ENCODE data around the gene KBTBD4. TPM values are rescaled to one million over a fixed set of nuclear protein-coding genes. Genes with fewer than 3 reads are reported as not detected.
"Not testable (repeated sequence)": the region's sequence is repeated elsewhere in the genome, so short reads cannot be mapped to it uniquely, and the experiment has no call there.

The KBTBD4 gene
- total RNA-seq, 1 donor from 2014 or later, result 20.4 TPM

- ATAC-seq (ENCODE audit: low read depth) (no peak), DNase-seq (no peak)
- H3K4me1 Mint-ChIP-seq, result peaks cover 15% of the 10 kb centered on the region
- no peak for TF ChIP-seq CTCF (IDR thresholded peaks at IDR 0.05)
- no peak overlapping the region for H3K4me3 Mint-ChIP-seq
- peaks cover 45% of the 10 kb centered on the region for H3K36me3 Mint-ChIP-seq (ENCODE audit: low read depth)
- H3K9me3 Mint-ChIP-seq, result no peaks in the 10 kb centered on the region
- no peaks in the 10 kb centered on the region for H3K27me3 Mint-ChIP-seq
- CTCF ChIA-PET, result no interaction called here
- POLR2A ChIA-PET, result interaction anchor here (0.7 to 1.1 kb wide), 2 partner anchors 9 kb away, joined by 4 read pairs; partner anchors contain the start of genes KBTBD4 and NDUFS3
- intact Hi-C loops (cut with micrococcal nuclease), result no loop called here
- no peak overlapping the region for H3K27ac Mint-ChIP-seq
Observed at GRCh38 chr11:47569646-47570045, 9.1 kb downstream of the KBTBD4 start.

GRCh38 chr11:47566149-47566698 is 12.5 kb downstream of the KBTBD4 start:
- POLR2A ChIA-PET, result interaction anchor here (0.6 to 3.9 kb wide), 12 partner anchors 11 to 1648 kb away, joined by 3 to 56 read pairs (median 7); partner anchors contain the start of genes ACP2, AGBL2, CELF1 and KBTBD4
- peaks cover 13% of the 10 kb centered on the region for H3K36me3 Mint-ChIP-seq (ENCODE audit: low read depth)
- intact Hi-C loops (cut with micrococcal nuclease), result no loop called here
- H3K4me3 Mint-ChIP-seq, result peak overlapping the region; percentile 84
- H3K4me1 Mint-ChIP-seq, result peaks cover 18% of the 10 kb centered on the region
- no peaks in the 10 kb centered on the region for H3K27me3 Mint-ChIP-seq
- CTCF ChIA-PET, result no interaction called here
- no peak for DNase-seq
- H3K9me3 Mint-ChIP-seq, result no peaks in the 10 kb centered on the region
- no peak for ATAC-seq (ENCODE audit: low read depth)
- H3K27ac Mint-ChIP-seq, result peak overlapping the region; percentile 54
- no peak for TF ChIP-seq CTCF (IDR thresholded peaks at IDR 0.05)

- peak within 1 kb of the TSS; percentile 84 for H3K4me3 Mint-ChIP-seq
- POLR2A ChIA-PET, result interaction anchor here (0.6 to 3.9 kb wide), 7 partner anchors 11 to 317 kb away, joined by 3 to 56 read pairs (median 5); partner anchors contain the start of genes ACP2, AGBL2, CELF1 and KBTBD4
- no peak for TF ChIP-seq CTCF (IDR thresholded peaks at IDR 0.05)
- peaks cover 18% of the 10 kb centered on the region for H3K4me1 Mint-ChIP-seq
- H3K36me3 Mint-ChIP-seq (ENCODE audit: low read depth), result peaks cover 7% of the 10 kb centered on the region
- H3K27ac Mint-ChIP-seq, result peak within 1 kb of the TSS; percentile 54
- H3K9me3 Mint-ChIP-seq, result no peaks in the 10 kb centered on the region
- ATAC-seq (ENCODE audit: low read depth) (peak; percentile 95), DNase-seq (peak; percentile 66)
- CTCF ChIA-PET, result interaction anchor here (0.8 kb wide), 1 partner anchor 12 kb away, joined by 4 read pairs; no protein-coding TSS in a partner anchor
- no peaks in the 10 kb centered on the region for H3K27me3 Mint-ChIP-seq
- intact Hi-C loops (cut with micrococcal nuclease), result loop anchor here (1.0 kb wide), 2 partner anchors 12 to 14 kb away; partner anchors contain the start of genes CELF1 and NDUFS3
Observed at GRCh38 chr11:47565340-47566148, 13.2 kb downstream of the KBTBD4 start, which contains the start of gene PTPMT1. PTPMT1 (plus strand) TSS chr11:47565599; CDS start chr11:47565623, 24 bp downstream.

GRCh38 chr11:47564933-47565339 is 13.8 kb downstream of the KBTBD4 start:
- intact Hi-C loops (cut with micrococcal nuclease), result loop anchor here (1.0 kb wide), 2 partner anchors 12 to 14 kb away; partner anchors contain the start of genes CELF1 and NDUFS3
- no peak for TF ChIP-seq CTCF (IDR thresholded peaks at IDR 0.05)
- ChIA-PET POLR2A (interaction anchor here (0.5 to 3.9 kb wide), 5 partner anchors 10 to 193 kb away, joined by 3 to 56 read pairs (median 6); partner anchors contain the start of genes AGBL2, CELF1, KBTBD4 and NDUFS3), CTCF (interaction anchor here (0.8 kb wide), 1 partner anchor 12 kb away, joined by 4 read pairs; no protein-coding TSS in a partner anchor)
- Mint-ChIP-seq H3K4me1 (peaks cover 18% of the 10 kb centered on the region), H3K27me3 (no peaks in the 10 kb centered on the region), H3K4me3 (peak overlapping the region; percentile 83), H3K27ac (peak overlapping the region; percentile 24), H3K9me3 (no peaks in the 10 kb centered on the region), H3K36me3 (ENCODE audit: low read depth) (peaks cover 4% of the 10 kb centered on the region)
- DNase-seq (no peak), ATAC-seq (ENCODE audit: low read depth) (peak; percentile 7)

GRCh38 chr11:47564366-47564765 is 14.4 kb downstream of the KBTBD4 start:
- ChIA-PET POLR2A (interaction anchor here (0.7 to 3.9 kb wide), 4 partner anchors 9 to 135 kb away, joined by 3 to 56 read pairs (median 18); partner anchors contain the start of genes CELF1, KBTBD4 and NDUFS3), CTCF (interaction anchor here (0.8 kb wide), 1 partner anchor 11 kb away, joined by 4 read pairs; no protein-coding TSS in a partner anchor)
- H3K4me3 Mint-ChIP-seq, result peak overlapping the region; percentile 61
- H3K9me3 Mint-ChIP-seq; intact Hi-C loops (cut with micrococcal nuclease); ATAC-seq (ENCODE audit: low read depth); H3K27me3 Mint-ChIP-seq; H3K36me3 Mint-ChIP-seq (ENCODE audit: low read depth); H3K27ac Mint-ChIP-seq; DNase-seq: not testable (repeated sequence)
- H3K4me1 Mint-ChIP-seq, result peaks cover 18% of the 10 kb centered on the region

- ATAC-seq (ENCODE audit: low read depth); DNase-seq; H3K36me3 Mint-ChIP-seq (ENCODE audit: low read depth); H3K9me3 Mint-ChIP-seq; H3K27ac Mint-ChIP-seq; H3K4me3 Mint-ChIP-seq; intact Hi-C loops (cut with micrococcal nuclease); H3K27me3 Mint-ChIP-seq; CTCF ChIA-PET: not testable (repeated sequence)
- peaks cover 18% of the 10 kb centered on the region for H3K4me1 Mint-ChIP-seq
- POLR2A ChIA-PET, result interaction anchor here (0.7 kb wide), 1 partner anchor 12 kb away, joined by 6 read pairs; no protein-coding TSS in a partner anchor
Observed at GRCh38 chr11:47562393-47562792, 16.4 kb downstream of the KBTBD4 start.
